ENCODE measurements around the gene FGF12.

Gene FGF12

GRCh38 chr3:192171213-192171612 is 556.1 kb downstream of the FGF12 start:
- DNase-seq, result no peak

- no peak for DNase-seq
Observed at GRCh38 chr3:192170659-192171058, 556.7 kb downstream of the FGF12 start.

GRCh38 chr3:192170031-192170430 is 557.3 kb downstream of the FGF12 start:
- DNase-seq, result no peak

GRCh38 chr3:192169332-192169915 is 557.9 kb downstream of the FGF12 start:
- DNase-seq, result no peak

- no peak for DNase-seq
Observed at GRCh38 chr3:192168202-192168601, 559.1 kb downstream of the FGF12 start.

GRCh38 chr3:192165552-192165951 is 561.8 kb downstream of the FGF12 start:
- DNase-seq, result no peak

- no peak for DNase-seq
Observed at GRCh38 chr3:192161661-192162060, 565.7 kb downstream of the FGF12 start.

- DNase-seq, result no peak
Observed at GRCh38 chr3:192156382-192156781, 571.0 kb downstream of the FGF12 start.

GRCh38 chr3:192155194-192155593 is 572.1 kb downstream of the FGF12 start:
- no peak for DNase-seq

- no peak for DNase-seq
Observed at GRCh38 chr3:192133271-192133670, 594.1 kb downstream of the FGF12 start.

GRCh38 chr3:192130534-192131132 is 596.7 kb downstream of the FGF12 start:
- peak; percentile 4 for DNase-seq

- DNase-seq, result no peak
Observed at GRCh38 chr3:192129586-192129985, 597.8 kb downstream of the FGF12 start.

GRCh38 chr3:192128922-192129321 is 598.4 kb downstream of the FGF12 start:
- DNase-seq, result no peak

- DNase-seq, result no peak
Observed at GRCh38 chr3:192128060-192128459, 599.3 kb downstream of the FGF12 start.

- no peak for DNase-seq
Observed at GRCh38 chr3:192122832-192123594, 604.3 kb downstream of the FGF12 start.

GRCh38 chr3:192121923-192122322 is 605.4 kb downstream of the FGF12 start:
- no peak for DNase-seq

GRCh38 chr3:192108820-192109219 is 618.5 kb downstream of the FGF12 start:
- no peak for DNase-seq

- DNase-seq, result no peak
Observed at GRCh38 chr3:192106543-192106942, 620.8 kb downstream of the FGF12 start.

- no peak for DNase-seq
Observed at GRCh38 chr3:192092388-192093005, 634.8 kb downstream of the FGF12 start.

GRCh38 chr3:192091831-192092230 is 635.5 kb downstream of the FGF12 start:
- DNase-seq, result no peak

- DNase-seq, result no peak
Observed at GRCh38 chr3:192090586-192090985, 636.8 kb downstream of the FGF12 start.

Data from KG1 (cell line).